Activated naive CD8-positive, alpha-beta T cell treated with anti-CD3 and anti-CD28 coated beads, Interleukin-2, amount 10 ng/mL, durations not matched to agents 7 days and 5 days (primary cell): ENCODE measurements around the gene SUMF1. TPM values are rescaled to one million over a fixed set of nuclear protein-coding genes. Genes with fewer than 3 reads are reported as not detected.

Experiments used
- ATAC-seq: fragments of 150-1000 bp; cut with Tn5 transposase; one replicate; pipeline ENCODE4 v1.10.0; 2021; ENCODE audit warnings: low read depth, moderate library complexity
- POLR2A ChIA-PET: fragments of 350-600 bp; sonication (Branson Sonifier 250); formaldehyde crosslinking; loops from one replicate; lab custom pipeline; 2021; ENCODE audit warnings: antibody characterized with exemption; lab: Charles Lee
- DNase-seq: peaks from one replicate; pipeline ENCODE4 v3.0.0; 2021
- H3K27ac Mint-ChIP-seq: one replicate; pipeline ENCODE4 v1.8.0; 2022; ENCODE audit warnings: mild to moderate bottlenecking, mixed read lengths
- H3K27me3 Mint-ChIP-seq: one replicate; pipeline ENCODE4 v1.8.0; 2022; ENCODE audit warnings: mild to moderate bottlenecking, moderate library complexity, mixed read lengths
- H3K36me3 Mint-ChIP-seq: one replicate; pipeline ENCODE4 v1.8.0; 2021; ENCODE audit warnings: mild to moderate bottlenecking, mixed read lengths
- H3K4me1 Mint-ChIP-seq: one replicate; pipeline ENCODE4 v1.8.0; 2021; ENCODE audit warnings: mixed read lengths
- H3K4me3 Mint-ChIP-seq: one replicate; pipeline ENCODE4 v1.8.0; 2022; ENCODE audit warnings: mild to moderate bottlenecking, moderate library complexity, mixed read lengths
- H3K9me3 Mint-ChIP-seq: one replicate; pipeline ENCODE4 v1.8.0; 2021; ENCODE audit warnings: mixed read lengths
- total RNA-seq, 2 experiments: library from RNA; stranded (reverse); gene quantifications; one replicate each; pipeline ENCODE4 v1.2.3, GENCODE V29; 2021

Gene SUMF1
- total RNA-seq, 2 experiments from 2014 or later = 9.1 to 13.7 TPM

DNA sequence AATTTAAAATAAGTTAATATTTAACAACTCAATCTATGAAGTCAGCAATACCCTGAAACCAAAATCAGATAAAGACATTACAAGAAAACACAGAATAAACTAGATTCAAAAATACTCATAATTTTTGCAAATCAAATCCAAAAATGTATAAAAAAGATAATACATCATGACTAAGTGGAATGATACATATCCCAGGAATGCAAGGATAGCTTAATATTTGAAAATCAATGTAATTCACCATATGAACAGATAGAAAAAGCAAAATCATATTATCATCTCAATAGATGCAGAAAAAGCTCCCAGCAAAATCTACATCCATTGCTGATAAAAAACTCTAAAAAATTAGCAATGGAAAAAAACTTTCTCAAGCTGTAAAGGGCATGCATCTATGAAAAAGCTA lies 93.4 kb downstream of the SUMF1 start:
- peaks cover 8% of the 10 kb centered on the region for H3K9me3 Mint-ChIP-seq
- ATAC-seq = no peak
- no peaks in the 10 kb centered on the region for H3K4me1 Mint-ChIP-seq
- H3K4me3 Mint-ChIP-seq = no peak overlapping the region
- POLR2A ChIA-PET = interaction anchor here (0.8 kb wide), 1 partner anchor 21 kb away, joined by 3 read pairs; no protein-coding TSS in a partner anchor
- no peak for DNase-seq
- H3K27ac Mint-ChIP-seq = no peak overlapping the region
- H3K27me3 Mint-ChIP-seq = no peaks in the 10 kb centered on the region
- H3K36me3 Mint-ChIP-seq = peaks cover 36% of the 10 kb centered on the region

DNA sequence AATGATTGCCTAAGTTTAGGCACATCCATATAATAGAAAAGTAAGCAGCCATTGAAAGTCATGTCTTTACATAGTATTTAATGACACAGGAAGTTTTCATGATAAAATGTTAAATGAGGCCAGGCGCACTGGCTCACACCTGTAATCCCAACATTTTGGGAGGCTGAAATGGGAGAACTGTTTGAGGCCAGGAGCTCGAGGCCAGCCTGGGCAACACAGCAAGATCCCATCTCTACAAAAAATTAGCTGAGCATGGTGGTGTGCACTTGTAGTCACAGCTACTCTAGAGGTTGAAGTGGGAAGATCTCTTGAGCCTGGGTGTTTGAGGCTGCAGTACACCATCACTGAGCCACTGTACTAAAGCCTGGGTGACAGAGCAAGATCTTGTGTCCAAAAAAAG lies 104.5 kb downstream of the SUMF1 start:
- DNase-seq = no peak
- no peak for ATAC-seq
- Mint-ChIP-seq H3K4me1 (no peaks in the 10 kb centered on the region), H3K27ac (no peak overlapping the region), H3K4me3 (no peak overlapping the region), H3K36me3 (no peaks in the 10 kb centered on the region), H3K27me3 (no peaks in the 10 kb centered on the region), H3K9me3 (no peaks in the 10 kb centered on the region)
- POLR2A ChIA-PET = no interaction called here

DNA sequence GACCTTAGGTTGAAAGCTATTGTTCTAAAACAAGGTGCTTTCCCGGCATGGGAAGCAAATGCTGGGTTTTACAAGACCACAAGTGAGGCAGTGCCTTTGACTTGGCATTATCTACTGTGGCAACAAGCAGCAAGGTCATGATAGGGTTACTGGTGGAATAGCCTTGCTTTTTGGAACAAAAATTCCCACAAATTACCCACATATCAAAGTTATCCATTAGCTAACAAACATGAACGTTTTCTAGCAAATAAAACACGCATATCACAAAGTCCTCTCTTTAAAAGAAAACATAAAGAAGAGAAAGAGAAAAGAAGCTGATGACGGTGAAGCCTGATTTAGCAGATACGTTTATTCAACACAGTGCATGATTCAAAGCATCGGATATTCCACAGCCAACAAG lies 106.3 kb downstream of the SUMF1 start:
- Mint-ChIP-seq H3K27me3 (no peaks in the 10 kb centered on the region), H3K9me3 (no peaks in the 10 kb centered on the region), H3K36me3 (no peaks in the 10 kb centered on the region), H3K4me1 (no peaks in the 10 kb centered on the region), H3K27ac (no peak overlapping the region), H3K4me3 (no peak overlapping the region)
- DNase-seq (no peak), ATAC-seq (no peak)
- POLR2A ChIA-PET = interaction anchor here (0.6 kb wide), 1 partner anchor 9 kb away, joined by 3 read pairs; no protein-coding TSS in a partner anchor

DNA sequence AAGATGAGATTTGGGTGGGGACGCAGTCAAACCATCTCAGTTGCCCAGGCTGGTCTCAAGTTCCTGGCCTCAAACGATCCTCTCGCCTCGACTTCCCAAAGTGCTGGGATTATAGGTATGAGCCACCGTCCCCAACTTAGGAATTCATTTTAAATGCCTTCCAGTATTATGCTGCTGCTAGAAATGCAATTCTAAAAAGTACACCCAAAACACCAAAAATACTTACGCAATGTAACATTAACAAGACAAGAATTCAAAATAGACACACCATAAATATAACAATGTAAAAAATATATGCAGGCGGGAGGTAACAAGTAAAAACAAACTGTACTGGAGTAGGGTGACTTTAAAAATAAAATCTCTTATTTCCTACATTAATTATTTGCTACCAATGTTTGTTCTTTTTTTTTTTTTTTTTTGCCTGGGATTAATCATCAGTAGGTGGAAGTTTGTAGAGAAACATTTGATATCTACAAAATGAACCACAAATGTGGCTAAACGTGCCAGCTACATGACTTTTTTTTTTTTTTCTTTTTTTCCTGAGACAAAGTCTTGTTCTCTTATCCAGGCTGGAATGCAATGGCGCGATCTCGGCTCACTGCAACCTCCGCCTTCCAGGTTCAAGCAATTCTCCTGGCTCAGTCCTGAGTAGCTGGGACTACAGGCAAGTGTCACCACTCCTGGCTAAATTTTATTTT lies 107.1 kb downstream of the SUMF1 start:
- no peak for DNase-seq
- no peak overlapping the region for H3K27ac Mint-ChIP-seq
- POLR2A ChIA-PET = no interaction called here
- H3K9me3 Mint-ChIP-seq = no peaks in the 10 kb centered on the region
- H3K4me1 Mint-ChIP-seq = peaks cover 5% of the 10 kb centered on the region
- H3K4me3 Mint-ChIP-seq = no peak overlapping the region
- ATAC-seq = no peak
- no peaks in the 10 kb centered on the region for H3K27me3 Mint-ChIP-seq
- no peaks in the 10 kb centered on the region for H3K36me3 Mint-ChIP-seq

DNA sequence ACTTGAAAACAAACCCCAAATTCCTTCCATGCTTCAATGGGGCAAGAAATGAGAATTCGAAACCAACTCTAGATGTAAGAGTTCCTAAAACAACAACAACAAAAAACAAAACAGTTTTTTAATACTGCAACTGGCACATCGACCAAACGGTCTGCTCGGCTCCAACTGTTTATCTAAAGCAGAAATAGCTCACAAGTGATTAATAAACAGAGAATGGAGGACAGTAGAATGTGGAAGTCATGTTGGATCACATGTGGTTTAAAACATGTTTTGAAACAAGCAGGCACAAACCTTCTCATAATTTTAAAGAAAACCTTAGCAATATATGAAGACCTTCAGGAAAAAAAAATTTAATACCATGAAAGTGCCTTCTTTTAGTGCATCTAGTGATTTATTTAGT lies 108.8 kb downstream of the SUMF1 start:
- Mint-ChIP-seq H3K4me3 (no peak overlapping the region), H3K27me3 (no peaks in the 10 kb centered on the region), H3K27ac (no peak overlapping the region), H3K36me3 (no peaks in the 10 kb centered on the region), H3K4me1 (peaks cover 5% of the 10 kb centered on the region), H3K9me3 (no peaks in the 10 kb centered on the region)
- DNase-seq = no peak
- ATAC-seq = no peak
- POLR2A ChIA-PET = no interaction called here

DNA sequence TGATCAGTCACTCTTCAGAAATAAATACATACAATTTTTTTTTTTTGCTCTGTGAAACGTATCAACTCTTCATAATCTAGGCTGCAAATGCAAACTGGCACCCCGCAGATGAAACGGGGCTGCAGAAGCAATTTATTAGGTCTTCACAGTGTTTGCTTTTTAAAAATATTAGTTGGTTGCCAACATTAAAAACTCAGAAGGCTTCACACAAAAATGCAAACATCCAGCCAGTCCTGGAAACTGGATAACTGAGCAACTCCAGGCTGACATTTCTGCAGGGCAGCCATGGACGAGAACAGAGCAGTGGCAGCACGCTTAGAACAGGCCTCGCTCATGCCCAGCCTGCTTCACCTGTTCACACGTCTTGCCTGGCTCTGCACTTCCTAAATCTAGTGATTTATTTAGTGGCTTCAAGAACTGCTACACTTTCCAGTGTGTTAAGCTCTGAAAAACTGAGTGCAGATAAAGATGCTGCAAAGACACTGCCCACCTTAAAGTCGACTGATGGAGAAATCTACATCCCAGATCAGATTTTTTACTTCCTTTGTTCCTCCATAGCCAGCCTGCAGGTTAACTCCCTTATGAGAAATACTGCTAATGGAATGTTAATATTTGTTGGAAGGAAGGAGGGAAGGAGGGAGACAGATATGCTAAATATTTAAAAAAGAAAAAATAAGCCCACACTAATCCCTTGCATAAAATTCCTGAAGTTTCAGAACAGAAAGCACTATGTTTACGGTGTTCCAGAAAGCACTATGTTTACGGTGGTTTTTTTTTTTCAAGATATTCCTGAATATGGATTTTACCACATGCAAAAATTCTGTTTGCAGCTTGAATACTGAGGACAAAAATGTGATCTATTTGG lies 110.3 kb downstream of the SUMF1 start:
- Mint-ChIP-seq H3K27ac (no peak overlapping the region), H3K36me3 (peaks cover 4% of the 10 kb centered on the region), H3K4me1 (peaks cover 16% of the 10 kb centered on the region), H3K4me3 (no peak overlapping the region), H3K9me3 (no peaks in the 10 kb centered on the region), H3K27me3 (no peaks in the 10 kb centered on the region)
- ATAC-seq (no peak), DNase-seq (no peak)
- POLR2A ChIA-PET = no interaction called here

DNA sequence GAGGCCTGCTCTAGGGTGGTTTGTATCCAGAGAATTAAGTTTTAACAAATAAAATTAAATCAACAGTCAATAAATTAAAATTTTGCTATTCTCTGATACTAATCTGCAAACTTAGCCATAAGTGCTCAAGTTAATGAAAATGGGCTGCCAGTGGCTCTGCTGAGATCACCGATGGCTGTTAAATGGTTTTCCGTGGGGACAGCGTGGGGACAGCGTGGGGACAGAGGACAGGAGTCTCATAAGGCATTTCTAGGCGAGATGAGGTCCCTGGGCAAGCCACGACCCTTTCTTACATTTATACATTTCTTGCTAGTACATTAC lies 110.9 kb downstream of the SUMF1 start:
- no peak for DNase-seq
- ATAC-seq = no peak
- H3K4me1 Mint-ChIP-seq = peaks cover 22% of the 10 kb centered on the region
- no peaks in the 10 kb centered on the region for H3K27me3 Mint-ChIP-seq
- H3K4me3 Mint-ChIP-seq = no peak overlapping the region
- peaks cover 4% of the 10 kb centered on the region for H3K36me3 Mint-ChIP-seq
- H3K27ac Mint-ChIP-seq = no peak overlapping the region
- POLR2A ChIA-PET = no interaction called here
- H3K9me3 Mint-ChIP-seq = no peaks in the 10 kb centered on the region

DNA sequence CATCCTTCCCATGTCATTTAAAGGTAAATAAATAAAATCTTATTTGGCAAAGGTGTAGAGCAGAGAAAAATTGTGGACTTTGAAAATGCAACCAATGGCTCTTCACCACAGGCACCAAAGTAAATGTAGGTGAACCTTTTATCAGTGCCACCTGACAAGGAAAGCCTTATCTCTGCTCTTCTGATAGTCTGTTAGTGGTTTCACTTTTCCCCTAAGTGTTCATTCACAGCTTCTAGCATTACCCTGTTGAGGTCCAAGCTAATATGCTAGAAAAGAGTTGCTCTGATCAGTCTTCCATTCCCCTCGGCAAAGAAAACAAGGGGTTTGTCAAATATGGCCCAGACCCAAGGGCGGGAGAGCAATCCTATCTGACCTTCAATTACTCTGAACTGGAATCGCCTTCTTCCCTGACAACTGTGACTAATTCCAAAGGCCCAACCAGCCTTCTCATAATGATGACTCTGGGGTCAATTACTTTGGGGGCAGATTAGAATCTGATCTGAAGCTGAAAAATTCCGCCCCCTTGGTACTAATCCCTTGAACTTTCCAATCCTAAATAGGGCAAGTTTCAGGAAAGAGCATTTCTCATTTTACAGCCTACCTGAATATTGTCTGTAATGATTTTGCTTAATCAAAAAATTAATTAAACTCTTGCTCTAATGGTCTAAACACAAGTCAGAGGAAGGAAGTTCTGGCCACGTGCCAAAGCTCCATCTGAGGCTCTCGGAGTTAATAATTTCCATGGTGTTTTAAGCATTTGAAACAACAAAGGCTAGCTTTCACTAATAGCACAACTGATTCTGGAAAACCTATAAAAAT lies 111.5 kb downstream of the SUMF1 start:
- no peak overlapping the region for H3K27ac Mint-ChIP-seq

DNA sequence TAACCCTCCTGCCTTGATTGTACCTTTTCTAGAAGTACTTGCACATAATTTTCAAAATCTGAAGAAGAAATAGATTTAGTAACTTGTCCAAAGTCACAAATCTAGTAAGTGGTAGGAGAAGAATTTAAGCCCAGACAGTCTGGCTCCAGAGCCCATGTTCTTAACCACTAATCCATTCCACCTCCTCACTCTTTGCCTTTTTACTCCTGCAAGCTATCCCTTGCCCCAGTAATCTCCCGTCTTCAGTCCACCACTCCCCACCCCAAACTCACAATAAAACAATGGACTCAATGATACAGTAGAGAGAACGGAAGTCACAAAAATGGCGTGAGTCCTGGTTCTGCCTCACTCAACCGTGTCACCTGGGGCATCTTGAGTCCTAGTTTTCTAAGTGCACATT lies 115.2 kb downstream of the SUMF1 start:
- H3K27ac Mint-ChIP-seq = peak overlapping the region; percentile 78
- H3K4me3 Mint-ChIP-seq = peak overlapping the region; percentile 76
- H3K27me3 Mint-ChIP-seq = no peaks in the 10 kb centered on the region
- peaks cover 8% of the 10 kb centered on the region for H3K36me3 Mint-ChIP-seq
- POLR2A ChIA-PET = interaction anchor here (1.5 to 1.8 kb wide), 2 partner anchors 115 to 142 kb away, joined by 7 to 25 read pairs; partner anchors contain the start of genes ITPR1 and SUMF1
- ATAC-seq (no peak), DNase-seq (no peak)
- no peaks in the 10 kb centered on the region for H3K9me3 Mint-ChIP-seq
- H3K4me1 Mint-ChIP-seq = peaks cover 27% of the 10 kb centered on the region

More for the DNA sequence above, 111.5 kb downstream of the SUMF1 start:
- peaks cover 4% of the 10 kb centered on the region for H3K36me3 Mint-ChIP-seq
- POLR2A ChIA-PET = no interaction called here
- no peak for DNase-seq
- no peaks in the 10 kb centered on the region for H3K9me3 Mint-ChIP-seq
- H3K27me3 Mint-ChIP-seq = no peaks in the 10 kb centered on the region
- no peak for ATAC-seq
- H3K4me1 Mint-ChIP-seq = peaks cover 26% of the 10 kb centered on the region
- H3K4me3 Mint-ChIP-seq = no peak overlapping the region

DNA sequence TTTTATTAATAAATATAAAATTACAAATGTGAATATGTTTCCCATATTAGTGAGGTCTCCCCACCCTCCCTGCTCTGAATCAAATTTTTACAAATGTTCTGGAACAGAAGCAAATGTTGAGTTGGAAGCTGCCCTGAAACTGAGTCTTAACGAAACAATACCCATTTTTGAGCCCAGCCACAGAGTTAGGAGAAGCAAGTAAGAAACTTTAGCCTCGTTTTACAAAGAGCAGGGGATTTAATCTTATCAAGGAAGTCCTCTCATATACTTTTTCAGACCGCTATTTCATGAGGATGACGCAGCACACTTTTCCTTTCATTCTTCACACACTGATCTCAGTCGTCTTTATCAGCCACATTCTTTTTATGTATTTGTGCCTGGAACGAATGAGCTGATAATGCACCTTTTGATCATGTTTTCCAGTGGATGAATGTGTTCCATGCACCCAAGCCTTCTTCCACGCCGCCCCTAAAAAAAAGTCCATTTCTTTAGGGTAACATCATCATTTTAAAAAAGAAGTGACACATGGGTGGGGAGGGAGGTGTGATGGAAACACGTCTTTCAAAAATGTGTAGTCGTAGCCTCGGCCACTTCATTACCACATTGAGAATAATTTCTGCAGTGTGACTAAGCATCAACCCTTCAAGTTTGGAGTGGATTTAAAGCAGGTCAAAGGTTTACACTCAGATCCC lies 115.8 kb downstream of the SUMF1 start:
- ATAC-seq (peak; percentile 64), DNase-seq (no peak)
- H3K4me1 Mint-ChIP-seq = peaks cover 27% of the 10 kb centered on the region
- no peaks in the 10 kb centered on the region for H3K27me3 Mint-ChIP-seq
- POLR2A ChIA-PET = interaction anchor here (0.9 to 1.8 kb wide), 8 partner anchors 41 to 234 kb away, joined by 3 to 25 read pairs (median 4); partner anchors contain the start of genes ITPR1 and SUMF1
- peak overlapping the region; percentile 76 for H3K4me3 Mint-ChIP-seq
- peaks cover 11% of the 10 kb centered on the region for H3K36me3 Mint-ChIP-seq
- H3K9me3 Mint-ChIP-seq = no peaks in the 10 kb centered on the region
- H3K27ac Mint-ChIP-seq = peak overlapping the region; percentile 78

DNA sequence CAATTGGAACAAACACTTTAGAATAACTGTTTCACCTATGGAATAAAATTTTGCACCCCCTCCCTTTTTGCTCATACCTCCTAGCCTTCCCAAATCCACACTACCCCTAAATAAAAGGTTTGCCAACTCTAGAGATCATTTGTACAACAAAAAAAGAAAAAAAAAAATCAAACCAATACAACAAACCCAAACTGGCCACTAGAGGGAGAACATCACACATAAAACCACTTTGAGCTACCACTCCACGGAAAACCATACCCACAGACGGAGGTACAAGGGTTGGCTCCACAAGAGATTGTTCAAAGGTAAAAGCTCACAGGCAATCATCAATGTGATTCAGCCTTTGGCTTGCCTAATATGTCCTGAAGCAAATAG lies 116.3 kb downstream of the SUMF1 start:
- ATAC-seq (peak; percentile 81), DNase-seq (no peak)
- Mint-ChIP-seq H3K9me3 (no peaks in the 10 kb centered on the region), H3K27ac (peak overlapping the region; percentile 13), H3K4me1 (peaks cover 27% of the 10 kb centered on the region), H3K27me3 (no peaks in the 10 kb centered on the region), H3K4me3 (peak overlapping the region; percentile 60), H3K36me3 (peaks cover 11% of the 10 kb centered on the region)
- POLR2A ChIA-PET = interaction anchor here (0.8 to 1.8 kb wide), 9 partner anchors 41 to 234 kb away, joined by 3 to 25 read pairs (median 4); partner anchors contain the start of genes ITPR1 and SUMF1

DNA sequence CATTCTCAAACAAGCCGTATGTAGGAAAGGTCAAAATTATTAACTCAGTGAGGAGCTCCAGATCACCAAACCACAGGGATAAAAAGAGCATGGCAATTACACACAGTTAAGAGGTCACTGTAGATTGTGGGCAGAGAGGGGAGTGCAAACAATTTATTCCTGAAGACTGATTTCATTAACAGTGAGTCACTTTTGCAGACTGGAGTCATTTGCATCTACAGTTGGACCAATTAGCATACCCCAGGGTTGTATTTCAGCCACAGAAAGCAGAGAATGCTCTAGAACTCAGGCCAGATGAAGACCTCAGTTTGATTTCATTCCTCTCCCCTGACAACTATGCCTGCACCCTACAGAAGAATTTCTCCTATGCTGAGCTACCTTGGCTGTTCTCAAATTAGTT lies 123.8 kb downstream of the SUMF1 start:
- Mint-ChIP-seq H3K4me1 (peaks cover 7% of the 10 kb centered on the region), H3K9me3 (no peaks in the 10 kb centered on the region), H3K36me3 (peaks cover 8% of the 10 kb centered on the region), H3K27ac (no peak overlapping the region), H3K4me3 (no peak overlapping the region), H3K27me3 (no peaks in the 10 kb centered on the region)
- ATAC-seq (no peak), DNase-seq (no peak)
- POLR2A ChIA-PET = no interaction called here

DNA sequence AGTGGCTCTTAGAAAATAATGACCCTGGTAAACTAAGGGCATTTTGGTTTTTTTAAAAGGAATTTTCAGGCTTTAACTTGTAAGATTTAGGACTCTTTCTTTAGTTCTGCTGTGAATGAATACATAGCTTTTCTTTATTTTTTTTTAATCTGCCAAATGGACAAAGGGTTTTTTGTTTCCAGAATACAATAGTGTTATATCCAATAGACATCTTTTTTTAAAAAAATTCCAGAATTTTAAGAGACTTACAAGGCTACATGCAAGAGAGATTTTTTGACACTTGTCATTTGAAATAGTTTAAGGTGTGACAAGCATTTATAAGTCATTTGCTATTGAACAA lies 125.8 kb downstream of the SUMF1 start:
- Mint-ChIP-seq H3K27me3 (no peaks in the 10 kb centered on the region), H3K36me3 (peaks cover 3% of the 10 kb centered on the region), H3K27ac (no peak overlapping the region), H3K4me1 (peaks cover 12% of the 10 kb centered on the region), H3K4me3 (no peak overlapping the region), H3K9me3 (no peaks in the 10 kb centered on the region)
- DNase-seq (no peak), ATAC-seq (no peak)
- POLR2A ChIA-PET = no interaction called here
